GM23248 (cell line): Measurements from ENCODE around the gene AOC3.

Source experiments
- EZH2 ChIP-seq: fragments of 200-600 bp; sonication (generic); IDR thresholded peaks from 2 replicates; pipeline ENCODE4 v1.6.1; 2018; ENCODE audit warnings: antibody characterized with exemption, mild to moderate bottlenecking; ENCODE audit not compliant: insufficient read depth, poor library complexity, severe bottlenecking
- EZH2phosphoT487 ChIP-seq: fragments of 200-600 bp; sonication (generic); IDR thresholded peaks from 2 replicates; pipeline ENCODE4 v1.6.1; 2018; ENCODE audit warnings: antibody characterized with exemption, moderate library complexity, mild to moderate bottlenecking, low read depth; ENCODE audit not compliant: insufficient read depth

GRCh38 chr17:42857389-42857788 lies 6.4 kb downstream of the AOC3 start:
- TF ChIP-seq EZH2phosphoT487 = no peak
- no peak for TF ChIP-seq EZH2
